RCC 7860 (cell line): ENCODE data around the gene GPRASP2.

ENCODE experiments used
- DNase-seq: peaks from one replicate; pipeline ENCODE4 v3.0.0-alpha.2; 2015; ENCODE audit warnings: low spot score
- FAIRE-seq: peaks from 2 replicates; lab custom pipeline; 2012; peaks lifted over from hg19 to GRCh38; lab: Jason Lieb, UNC

The GPRASP2 gene

DNA sequence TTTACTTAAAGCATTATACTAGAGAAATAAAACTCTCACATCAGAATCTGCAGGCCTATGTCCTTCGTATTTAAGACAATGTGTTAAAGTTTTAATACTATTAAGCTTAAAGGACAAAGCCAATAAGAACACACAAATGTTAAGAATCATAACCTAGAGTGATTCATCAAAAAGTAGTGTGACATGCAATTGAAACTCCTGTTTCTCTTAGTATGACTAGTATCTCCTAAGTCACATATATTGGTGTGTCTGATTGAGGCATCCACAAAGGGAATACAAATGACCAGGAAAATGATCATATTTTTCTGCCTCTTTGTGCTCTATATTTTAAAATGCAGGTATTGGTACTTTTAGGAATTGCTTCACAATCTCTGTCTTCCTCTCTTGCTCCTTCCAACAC lies 32.1 kb downstream of the GPRASP2 start:
- no peak for DNase-seq
- FAIRE-seq = no peak

DNA sequence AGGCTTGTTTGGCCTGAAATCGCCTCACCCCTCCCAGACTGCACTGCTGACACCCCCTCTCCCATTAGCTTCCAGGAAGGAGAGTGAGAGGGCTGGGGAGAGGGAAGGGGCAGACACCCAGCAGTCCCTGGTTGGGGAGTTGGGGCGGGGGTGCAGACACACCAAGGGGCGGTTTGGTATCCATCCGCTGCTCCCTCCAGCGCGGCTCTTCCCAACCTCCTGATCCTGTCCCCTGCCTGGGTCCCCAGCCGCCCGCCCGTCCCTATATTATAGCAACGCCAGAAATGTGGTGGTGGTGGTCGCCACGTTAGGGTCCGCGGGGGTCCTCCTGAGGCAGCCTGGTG lies 33.2 kb downstream of the GPRASP2 start:
- DNase-seq = no peak
- FAIRE-seq = no peak

DNA sequence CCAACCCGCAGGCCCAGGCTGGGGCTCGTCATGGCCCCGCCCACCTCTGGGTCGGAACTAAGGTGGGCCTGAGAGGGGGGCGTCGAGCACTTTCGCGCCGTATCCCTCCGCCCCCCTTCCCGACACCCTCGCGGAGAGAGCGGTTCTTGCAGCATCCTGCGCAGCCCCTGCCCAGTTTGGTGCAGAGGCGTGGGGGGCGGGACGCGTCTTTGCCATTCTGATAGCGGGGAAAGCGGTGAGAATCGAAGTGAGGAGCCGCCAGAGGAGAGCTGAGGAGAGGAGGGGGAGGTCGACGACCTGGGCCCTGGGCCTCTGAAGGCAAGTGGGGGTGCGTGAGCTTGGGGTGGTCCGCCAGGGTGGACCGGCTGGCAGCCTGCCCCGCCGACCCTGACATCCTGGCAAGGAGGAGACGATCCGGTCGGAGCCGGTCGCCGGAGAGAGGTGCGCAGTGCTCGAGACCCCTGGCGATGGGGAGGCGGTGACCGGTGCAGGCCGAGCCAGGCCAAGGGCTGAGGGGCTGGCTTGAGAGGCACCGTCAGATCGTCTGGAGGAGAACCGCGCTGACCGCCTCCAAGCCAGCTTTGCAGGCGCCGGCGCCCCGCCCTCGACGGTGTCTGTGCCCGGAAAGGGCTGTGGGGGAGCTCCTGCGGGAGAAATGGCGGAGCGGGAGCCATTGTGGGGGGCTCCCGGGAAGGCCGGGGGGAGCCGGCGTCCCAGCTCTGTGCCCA lies 33.8 kb downstream of the GPRASP2 start:
- no peak for FAIRE-seq
- DNase-seq = no peak

DNA sequence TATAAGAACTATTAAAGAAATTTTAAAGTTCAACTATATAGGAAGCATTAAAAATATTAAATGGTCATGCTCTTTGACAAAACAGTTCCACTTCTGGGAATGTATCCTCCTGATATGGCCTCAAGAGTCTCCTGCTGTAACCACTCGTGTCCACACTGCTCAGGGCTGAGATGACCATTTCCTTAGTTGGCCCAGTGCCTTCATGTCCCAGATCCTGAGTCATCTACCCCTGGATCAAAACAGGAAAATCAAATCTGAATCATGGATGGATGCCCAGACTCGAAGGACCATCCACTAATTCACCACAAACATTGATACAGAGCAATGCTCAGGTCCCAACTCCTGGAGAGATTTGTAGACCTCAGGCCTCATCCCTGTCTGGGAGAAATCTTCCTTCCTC lies 53.0 kb downstream of the GPRASP2 start:
- DNase-seq = peak; percentile 38
- peak; percentile 73 for FAIRE-seq

DNA sequence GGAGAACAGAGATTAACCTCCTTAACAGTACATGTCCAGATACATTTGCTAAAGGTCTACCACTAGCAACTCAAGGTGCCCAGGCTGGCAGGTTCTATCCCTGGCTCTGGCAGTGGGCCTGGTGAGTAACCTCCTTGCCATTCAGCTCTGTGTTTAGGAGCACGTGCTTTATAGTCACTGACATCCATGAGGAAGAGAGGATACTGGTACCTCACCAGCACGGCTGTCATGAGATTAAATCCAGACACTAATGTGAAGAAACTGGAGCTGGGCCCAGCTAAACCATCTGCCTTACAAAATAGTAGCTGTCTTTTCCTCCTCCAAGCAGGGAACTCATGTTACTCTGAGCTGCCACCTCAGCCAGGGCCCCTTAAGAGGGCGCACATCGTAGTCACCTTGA lies 53.6 kb downstream of the GPRASP2 start:
- no peak for FAIRE-seq
- no peak for DNase-seq

DNA sequence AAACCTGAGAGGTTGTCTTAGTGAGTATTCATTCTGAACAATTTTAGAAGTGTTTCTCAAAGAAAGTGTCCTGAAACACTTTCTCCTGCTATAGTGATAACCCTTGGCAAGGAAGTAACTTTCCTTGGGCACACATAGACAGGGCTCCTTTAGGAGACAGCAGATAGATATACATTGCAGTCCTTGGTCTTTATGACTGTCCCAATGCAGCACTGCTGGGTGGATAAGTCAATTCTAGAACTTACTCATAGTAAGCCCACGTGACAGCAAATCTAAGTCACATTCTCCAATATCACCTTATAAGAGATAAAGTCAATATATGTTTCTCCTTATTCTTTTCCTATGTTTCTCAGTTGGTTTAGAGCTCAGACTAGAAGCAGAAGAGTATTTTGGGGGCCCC lies 55.0 kb downstream of the GPRASP2 start:
- FAIRE-seq (no peak), DNase-seq (no peak)
